ENCODE measurements around the gene ACTG2.
"Not testable (repeated sequence)": the region's sequence is repeated elsewhere in the genome, so short reads cannot be mapped to it uniquely, and the experiment has no call there.

Gene ACTG2

GRCh38 chr2:73933194-73933593, 40.4 kb downstream of the ACTG2 start:
- Histone ChIP-seq H3K27me3 (no peaks in the 10 kb centered on the region), H3K9me3 (no peaks in the 10 kb centered on the region), H3K4me3 (ENCODE audit: low read depth, low read length) (no peak overlapping the region), H3K4me1 (peaks cover 2% of the 10 kb centered on the region; the same call in 1 of the 2 replicates), H3K36me3 (no peaks in the 10 kb centered on the region)
- TF ChIP-seq CTCF (IDR thresholded peaks at IDR 0.05; ENCODE audit: low read depth, low read length), result no peak
- DNase-seq, result no peak

- Histone ChIP-seq H3K4me1 (peaks cover 6% of the 10 kb centered on the region; the same call in 1 of the 2 replicates), H3K27me3 (no peaks in the 10 kb centered on the region), H3K4me3 (ENCODE audit: low read depth, low read length) (no peak overlapping the region), H3K9me3 (no peaks in the 10 kb centered on the region), H3K36me3 (no peaks in the 10 kb centered on the region)
- TF ChIP-seq CTCF (IDR thresholded peaks at IDR 0.05; ENCODE audit: low read depth, low read length), result no peak
- no peak for DNase-seq
Observed at GRCh38 chr2:73935641-73936040, 42.8 kb downstream of the ACTG2 start.

- Histone ChIP-seq H3K27me3 (no peaks in the 10 kb centered on the region), H3K9me3 (no peaks in the 10 kb centered on the region), H3K4me1 (peaks cover 6% of the 10 kb centered on the region; the same call in 1 of the 2 replicates), H3K4me3 (ENCODE audit: low read depth, low read length) (no peak overlapping the region), H3K36me3 (no peaks in the 10 kb centered on the region)
- no peak for TF ChIP-seq CTCF (IDR thresholded peaks at IDR 0.05; ENCODE audit: low read depth, low read length)
- DNase-seq, result no peak
Observed at GRCh38 chr2:73937103-73937885, 44.5 kb downstream of the ACTG2 start.

- no peak for TF ChIP-seq CTCF (IDR thresholded peaks at IDR 0.05; ENCODE audit: low read depth, low read length)
- Histone ChIP-seq H3K36me3 (no peaks in the 10 kb centered on the region), H3K4me3 (ENCODE audit: low read depth, low read length) (no peak overlapping the region)
Observed at GRCh38 chr2:73937899-73938298, 45.1 kb downstream of the ACTG2 start.

GRCh38 chr2:73938718-73939352, 46.0 kb downstream of the ACTG2 start:
- H3K36me3 ChIP-seq, result no peaks in the 10 kb centered on the region
- H3K9me3 ChIP-seq, result no peaks in the 10 kb centered on the region
- DNase-seq, result no peak
- no peaks in the 10 kb centered on the region for H3K27me3 ChIP-seq
- TF ChIP-seq CTCF (IDR thresholded peaks at IDR 0.05; ENCODE audit: low read depth, low read length), result no peak
- no peak overlapping the region for H3K4me3 ChIP-seq (ENCODE audit: low read depth, low read length)
- H3K4me1 ChIP-seq, result peaks cover 6% of the 10 kb centered on the region; the same call in 1 of the 2 replicates

More at GRCh38 chr2:73937899-73938298, 45.1 kb downstream of the ACTG2 start:
- no peak for DNase-seq
- peaks cover 6% of the 10 kb centered on the region; the same call in 1 of the 2 replicates for H3K4me1 ChIP-seq
- no peaks in the 10 kb centered on the region for H3K27me3 ChIP-seq
- no peaks in the 10 kb centered on the region for H3K9me3 ChIP-seq

- Histone ChIP-seq H3K4me3 (ENCODE audit: low read depth, low read length) (no peak overlapping the region), H3K9me3 (no peaks in the 10 kb centered on the region), H3K36me3 (no peaks in the 10 kb centered on the region), H3K4me1 (peaks cover 6% of the 10 kb centered on the region; the same call in 1 of the 2 replicates), H3K27me3 (no peaks in the 10 kb centered on the region)
- no peak for TF ChIP-seq CTCF (IDR thresholded peaks at IDR 0.05; ENCODE audit: low read depth, low read length)
- DNase-seq, result no peak
Observed at GRCh38 chr2:73939419-73939818, 46.6 kb downstream of the ACTG2 start.

GRCh38 chr2:73940066-73940465, 47.3 kb downstream of the ACTG2 start:
- not testable (repeated sequence) for H3K4me1 ChIP-seq; H3K4me3 ChIP-seq (ENCODE audit: low read depth, low read length); H3K27me3 ChIP-seq; H3K36me3 ChIP-seq; DNase-seq; H3K9me3 ChIP-seq

Measured in BE2C (cell line).